Stimulated activated CD4-positive, alpha-beta T cell treated with anti-CD3 and anti-CD28 coated beads, Interleukin-4, amount 100 ng/mL, for 24 hours (primary cell): ENCODE data around the gene TRIM14.
"Not testable (repeated sequence)": the region's sequence is repeated elsewhere in the genome, so short reads cannot be mapped to it uniquely, and the experiment has no call there.

Experiments
- DNase-seq: peaks from one replicate; pipeline ENCODE4 v3.0.0-alpha.2; 2020

Gene TRIM14

DNA sequence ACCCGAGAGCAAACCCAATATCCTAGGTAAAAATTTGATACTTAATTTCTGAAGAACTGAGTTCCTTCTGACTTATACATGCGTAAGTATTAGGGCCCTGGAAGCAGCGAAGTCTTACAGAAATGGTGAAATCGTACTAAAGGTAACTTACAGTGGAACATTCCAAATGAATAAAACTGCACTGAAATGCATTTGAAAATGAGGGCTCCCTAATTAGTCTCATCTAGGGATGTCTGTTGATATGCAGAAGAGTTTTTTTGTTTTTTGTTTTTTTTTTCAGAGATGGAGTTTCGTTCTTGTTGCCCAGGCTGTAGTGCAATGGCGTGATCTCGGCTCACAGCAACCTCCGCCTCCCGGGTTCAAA, 72.9 kb downstream of the TRIM14 start:
- DNase-seq = no peak

DNA sequence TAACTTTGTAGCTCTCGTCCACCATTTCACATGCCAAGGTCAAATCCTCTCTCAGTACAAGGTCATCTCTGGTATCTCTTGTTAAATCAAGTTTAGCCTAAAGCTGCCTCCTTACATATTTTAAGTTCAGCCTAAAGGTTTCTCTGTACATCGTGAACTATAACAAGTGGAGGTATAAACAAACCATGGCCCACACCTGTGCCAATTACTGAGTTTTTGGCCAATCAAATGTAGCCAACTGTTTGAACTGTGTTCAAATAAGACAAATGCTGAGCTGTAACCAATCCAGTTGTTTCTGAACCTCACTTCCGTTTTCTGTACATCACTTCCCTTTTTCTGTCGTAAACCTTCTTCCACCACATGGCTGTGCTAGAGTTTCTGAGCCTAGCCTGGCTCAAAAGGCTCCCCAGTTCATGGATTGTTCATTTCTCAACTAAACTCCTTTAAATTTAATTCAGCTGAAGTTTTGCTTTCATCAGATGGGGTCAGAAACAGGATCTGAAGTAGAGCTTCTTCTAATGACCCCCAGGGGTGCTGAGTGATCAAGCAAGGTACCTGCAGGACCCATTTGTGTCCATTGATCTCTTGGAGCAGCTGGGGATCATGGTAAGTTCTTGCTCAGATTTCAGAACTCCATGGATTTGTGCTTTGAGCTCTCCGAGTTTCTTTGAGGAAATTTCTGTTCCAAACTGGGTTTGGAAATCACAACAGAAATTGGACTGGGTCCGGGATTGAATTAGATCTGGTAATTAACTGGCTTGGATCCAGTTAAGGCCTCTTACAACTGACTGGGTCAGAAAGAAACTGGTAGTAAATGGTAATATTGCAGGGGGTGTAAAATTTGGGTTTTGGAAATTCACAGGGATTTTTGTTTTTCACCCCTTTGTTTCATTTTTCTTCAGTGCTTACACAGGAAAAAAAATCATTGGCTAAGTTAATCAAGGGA, 73.5 kb downstream of the TRIM14 start:
- DNase-seq = peak; percentile 35

DNA sequence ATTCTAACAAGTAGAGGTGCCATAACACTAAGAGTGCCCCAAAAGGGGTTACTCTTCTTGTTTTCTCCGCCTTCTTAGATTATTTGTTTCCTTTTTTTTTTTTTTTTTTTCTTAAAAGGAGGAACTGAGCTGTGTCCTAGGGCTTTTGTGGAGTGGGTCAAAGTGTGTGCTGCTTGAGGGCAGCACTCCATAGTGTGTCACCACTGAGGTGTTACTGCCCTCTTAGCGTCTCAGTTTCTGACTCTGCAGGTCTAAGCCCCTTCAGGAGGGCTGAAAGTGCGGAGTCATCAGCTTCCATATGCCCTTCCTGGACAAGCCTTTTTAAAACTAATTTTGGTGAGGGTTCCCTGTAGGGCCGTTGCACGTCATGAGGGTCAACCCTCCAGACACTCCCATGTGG, 75.1 kb downstream of the TRIM14 start:
- no peak for DNase-seq

DNA sequence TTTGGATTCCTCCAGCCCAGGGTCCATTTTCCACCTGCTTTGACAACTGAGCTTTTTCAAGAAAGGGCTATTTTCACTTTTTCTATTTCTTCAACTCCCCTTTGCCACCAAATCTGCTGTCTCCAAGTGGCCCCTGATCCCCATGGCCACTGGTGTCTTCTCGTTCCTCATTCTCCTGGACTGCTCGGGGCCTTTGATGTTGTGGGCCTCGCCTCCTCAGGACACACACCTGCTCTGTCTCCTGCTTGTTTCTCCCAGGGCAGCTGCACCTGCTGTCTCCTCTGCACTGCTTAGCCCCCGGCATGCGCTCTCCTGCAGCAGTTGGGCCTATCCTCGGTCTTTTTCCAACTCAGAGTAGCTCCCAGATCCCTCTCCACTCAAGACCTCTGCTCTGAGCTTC, 78.8 kb downstream of the TRIM14 start:
- DNase-seq = no peak

DNA sequence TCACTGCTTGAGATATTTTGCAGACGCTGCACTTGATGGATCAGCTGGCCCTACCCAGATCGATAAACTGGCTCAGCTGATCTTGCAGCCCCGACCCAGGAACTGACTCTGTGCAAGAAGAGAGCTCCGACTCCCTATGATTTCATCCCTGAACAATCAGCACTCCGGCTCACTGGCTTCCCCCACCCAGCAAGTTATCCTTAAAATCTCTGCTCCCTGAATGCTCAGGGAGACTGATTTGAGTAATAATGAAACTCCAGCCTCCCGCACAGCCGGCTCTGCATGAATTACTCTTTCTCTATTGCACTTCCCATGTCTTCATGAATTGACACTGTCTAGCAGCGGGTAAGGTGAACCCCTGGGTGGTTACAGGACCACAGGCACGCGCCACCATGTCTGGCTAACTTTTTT, 79.4 kb downstream of the TRIM14 start:
- no peak for DNase-seq

DNA sequence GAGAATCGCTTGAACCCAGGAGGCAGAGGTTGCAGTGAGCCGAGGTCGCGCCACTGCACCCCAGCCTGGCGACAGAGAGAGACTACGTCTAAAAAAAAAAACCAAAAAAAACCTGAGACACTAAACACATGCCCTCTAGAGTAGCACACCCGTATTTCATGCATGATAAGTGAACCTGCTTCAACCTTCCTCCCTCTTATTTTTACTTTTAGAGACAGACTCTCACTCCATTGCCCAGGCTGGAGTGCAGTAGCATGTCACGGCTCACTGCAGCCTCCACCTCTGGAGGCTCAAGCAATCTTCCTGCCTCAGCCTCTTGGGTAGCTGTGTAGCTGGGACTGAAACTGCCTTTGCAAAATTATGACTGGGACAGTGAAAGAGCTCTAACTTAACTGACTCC, 80.1 kb downstream of the TRIM14 start:
- DNase-seq = no peak

DNA sequence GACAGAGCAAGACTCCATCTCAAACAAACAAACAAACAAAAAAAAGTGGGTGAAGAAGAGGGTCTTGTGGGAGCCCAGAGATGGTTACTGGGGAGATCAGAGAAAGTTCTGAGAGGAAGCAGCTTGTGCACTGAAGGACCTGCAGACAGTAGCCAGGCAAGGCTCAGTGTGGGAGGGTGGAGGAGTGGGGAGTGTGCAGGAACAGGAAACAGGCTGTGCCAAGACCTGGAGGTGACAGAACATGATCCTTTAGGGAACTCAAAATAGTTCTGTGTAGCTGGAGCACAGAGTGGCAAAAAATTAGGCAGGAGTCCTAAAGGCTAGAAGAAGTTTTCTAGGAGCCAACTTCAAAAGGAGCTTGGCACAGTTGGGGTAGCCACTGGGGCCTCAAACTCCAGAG, 81.7 kb downstream of the TRIM14 start:
- DNase-seq = no peak

DNA sequence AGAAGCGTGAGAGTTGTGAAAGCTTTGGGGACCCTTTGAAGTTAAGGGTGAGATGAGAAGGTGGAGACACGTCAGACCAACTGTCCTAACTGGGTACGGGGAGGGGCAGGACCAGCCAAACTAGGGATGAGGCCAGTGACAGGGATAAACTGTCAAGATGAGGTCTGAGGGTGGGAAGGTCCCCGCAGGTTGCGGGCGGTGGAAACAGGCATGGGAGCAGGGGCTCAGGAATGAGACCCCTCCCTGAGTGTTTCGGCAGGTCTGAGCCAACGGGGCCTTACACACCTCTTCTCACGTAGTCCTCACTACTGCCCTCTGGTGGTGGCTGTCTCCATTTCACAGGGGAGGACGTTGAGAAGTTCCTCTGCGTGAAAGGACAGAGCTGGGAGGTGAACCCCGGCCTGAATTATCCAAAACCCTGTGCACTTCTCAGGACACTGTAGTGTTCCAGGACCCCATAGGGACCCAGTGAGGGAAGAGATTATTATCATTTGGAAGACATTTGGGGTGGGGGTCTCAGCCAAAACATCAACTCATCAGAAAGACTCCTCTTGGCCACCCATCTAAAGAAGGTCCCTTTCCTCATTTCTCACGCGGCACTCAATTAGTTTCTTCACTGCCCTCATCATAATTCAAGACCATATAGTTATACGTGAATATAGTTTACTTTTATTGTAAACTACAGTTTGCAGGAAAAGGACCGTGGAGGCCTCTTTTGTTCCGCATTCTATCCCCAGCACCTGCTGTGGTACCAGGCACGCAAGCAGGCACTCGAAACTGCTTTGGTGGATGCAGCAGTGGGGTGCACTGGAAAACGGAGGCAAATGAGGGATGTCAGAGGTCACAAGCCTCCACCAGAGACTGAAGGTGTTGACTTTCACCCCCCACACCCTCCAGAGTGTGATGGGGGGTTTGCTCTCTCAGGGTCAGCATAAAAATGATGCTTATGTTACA, 84.2 kb downstream of the TRIM14 start:
- peak; percentile 94 for DNase-seq

DNA sequence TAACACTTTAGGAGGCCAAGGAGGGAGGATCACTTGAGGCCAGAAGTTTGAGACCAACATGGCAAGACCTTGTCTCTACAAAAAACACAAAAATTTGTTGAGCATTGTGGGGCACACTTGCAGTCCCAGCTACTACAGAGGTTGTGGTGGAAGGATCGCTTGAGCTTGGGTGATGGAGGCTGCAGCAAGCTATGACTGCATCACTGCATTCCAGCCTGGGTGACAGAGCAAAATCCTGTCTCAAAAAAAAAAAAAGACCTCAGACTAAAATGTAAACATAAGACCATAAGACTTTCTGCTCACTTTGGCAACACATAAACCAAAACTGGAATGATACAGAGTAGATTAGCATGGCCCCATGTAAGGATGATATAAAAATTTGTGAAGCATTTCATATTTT, 87.1 kb downstream of the TRIM14 start:
- DNase-seq = no peak

DNA sequence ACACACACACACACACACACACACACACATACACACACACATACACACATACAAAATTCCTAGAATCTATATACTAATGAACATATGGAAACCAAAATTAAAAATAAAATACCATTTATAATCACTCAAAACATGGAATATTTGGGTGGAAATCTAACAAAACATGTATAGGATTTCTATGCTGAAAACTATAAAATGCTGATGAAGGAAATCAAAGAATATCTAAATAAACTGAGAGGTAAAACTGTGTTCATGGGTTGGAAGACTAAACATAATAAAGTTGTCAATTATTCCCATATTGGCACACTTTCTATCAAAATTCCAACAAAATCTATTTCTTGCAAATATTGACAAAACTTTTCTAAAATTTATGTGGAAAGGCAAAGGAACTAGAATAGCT, 87.9 kb downstream of the TRIM14 start:
- no peak for DNase-seq

DNA sequence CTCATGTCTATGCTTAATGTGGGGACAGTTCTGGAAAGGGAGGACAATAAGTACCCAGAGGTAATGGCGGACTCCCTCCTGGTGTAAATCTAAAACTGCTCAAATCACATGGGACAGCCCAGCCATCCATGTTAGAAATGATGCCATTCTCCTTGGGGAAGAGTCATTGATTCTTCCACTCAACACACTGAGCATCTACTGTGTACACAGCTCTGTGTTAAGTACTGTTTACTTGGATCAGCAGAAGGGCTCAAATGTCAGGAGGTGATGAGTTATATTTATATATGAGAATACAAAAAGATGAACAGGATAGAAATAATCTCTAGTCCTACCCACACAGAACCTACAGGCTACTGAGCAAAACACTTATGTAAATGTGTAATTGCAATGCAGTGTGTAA, 94.3 kb downstream of the TRIM14 start:
- DNase-seq = no peak

DNA sequence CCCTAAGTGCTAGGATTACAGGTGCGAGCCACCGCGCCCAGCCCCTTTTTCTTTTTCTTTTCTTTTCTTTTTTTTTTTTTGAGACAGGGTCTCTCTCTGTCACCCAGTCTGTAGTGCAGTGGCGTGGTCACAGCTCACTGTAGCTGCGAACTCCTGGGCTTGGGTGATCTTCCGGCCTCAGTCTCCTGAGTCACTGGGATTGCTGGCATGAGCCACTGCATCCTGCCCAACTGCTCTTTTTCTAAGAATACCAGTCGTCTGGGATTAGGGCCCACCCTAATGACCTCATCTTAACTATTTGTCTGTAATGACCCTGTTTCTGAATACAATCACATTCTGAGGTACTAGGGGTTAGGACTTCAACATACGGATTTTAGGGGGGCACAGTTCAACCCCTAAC, 96.6 kb downstream of the TRIM14 start:
- no peak for DNase-seq

DNA sequence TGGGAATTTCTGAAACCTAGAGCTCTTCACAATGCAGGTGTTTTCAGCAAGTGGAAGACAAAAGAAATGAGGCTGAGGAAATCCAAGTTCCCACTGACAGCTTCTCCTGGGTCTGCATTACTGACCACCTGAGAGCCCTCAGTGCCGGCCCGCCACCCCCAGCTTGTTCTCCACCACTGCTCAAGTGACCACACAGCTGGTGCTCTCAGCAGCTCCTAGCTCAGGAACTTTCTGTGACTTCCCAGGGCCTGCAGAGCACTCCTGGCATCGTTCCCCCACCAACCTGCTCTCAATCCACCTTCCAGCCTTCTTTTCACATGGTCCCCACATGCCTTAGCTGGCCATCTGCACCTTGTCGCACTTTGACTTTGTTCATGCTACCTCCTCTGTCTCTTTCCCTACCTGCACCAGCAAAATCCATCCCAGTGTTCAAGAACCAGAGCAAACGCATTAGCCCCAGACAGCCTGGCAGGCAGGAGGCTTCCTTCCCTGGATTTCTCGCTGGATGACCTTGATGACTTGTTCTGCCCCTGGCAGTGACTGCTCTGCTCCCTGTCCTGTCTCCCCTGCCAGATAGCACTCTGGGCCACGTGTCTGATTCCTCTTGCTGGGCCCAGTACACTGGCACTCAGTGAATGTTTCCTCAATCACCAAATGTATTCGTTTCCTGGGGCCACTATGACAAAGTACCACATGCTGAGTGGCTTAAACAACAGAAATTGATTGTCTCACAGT, 97.5 kb downstream of the TRIM14 start:
- no peak for DNase-seq

DNA sequence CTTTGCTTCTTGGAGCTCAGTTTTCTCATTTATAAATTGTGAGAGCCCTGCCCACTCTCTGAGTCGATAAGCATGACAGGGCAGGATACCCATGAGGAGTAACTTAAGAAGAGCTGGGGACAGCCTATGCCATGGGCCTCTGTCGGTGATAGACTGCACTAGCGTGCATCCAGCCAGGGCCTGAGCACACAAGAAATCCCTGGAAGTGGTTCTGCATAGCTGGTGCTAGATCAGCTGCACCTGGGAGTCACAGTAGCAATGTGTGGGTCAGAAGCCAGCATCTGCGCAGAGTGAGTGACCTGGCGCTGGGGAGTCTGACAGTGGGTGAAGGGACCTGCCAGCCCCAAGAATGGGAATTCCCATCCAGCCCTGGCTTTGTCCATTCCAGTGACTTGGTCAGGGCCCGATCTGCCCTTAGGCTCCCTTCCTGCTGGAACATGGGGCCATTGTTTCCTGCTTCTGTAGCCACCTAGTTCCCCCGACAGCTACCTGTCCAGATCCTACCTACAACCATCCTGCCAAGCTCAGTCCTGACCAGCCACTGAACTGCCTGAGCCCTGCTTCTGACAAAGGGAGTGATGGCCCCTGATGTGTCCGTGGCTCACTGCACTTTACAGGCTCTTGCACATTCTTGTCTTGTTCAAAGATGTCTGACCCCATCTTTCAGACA, 98.4 kb downstream of the TRIM14 start:
- no peak for DNase-seq

DNA sequence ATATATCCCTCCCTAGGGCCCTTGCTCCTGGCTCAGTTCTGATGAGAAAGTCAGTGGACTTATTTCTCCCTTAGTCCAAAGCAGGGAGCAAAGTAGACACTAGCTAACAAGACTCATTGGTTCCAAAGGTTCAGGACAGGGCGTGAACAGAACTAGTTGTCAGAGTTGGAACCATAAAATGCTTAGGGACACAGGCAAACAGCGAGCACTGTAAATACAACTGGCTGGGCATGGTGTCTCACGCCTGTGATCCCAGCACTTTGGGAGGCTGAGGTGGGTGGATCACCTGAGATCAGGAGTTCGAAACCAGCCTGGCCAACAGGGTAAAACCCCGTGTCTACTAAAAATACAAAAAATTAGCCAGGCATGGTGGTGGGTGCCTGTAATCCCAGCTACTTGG, 99.2 kb downstream of the TRIM14 start:
- DNase-seq = not testable (repeated sequence)
